ENCODE measurements around the gene RNF123. TPM values are rescaled to one million over a fixed set of nuclear protein-coding genes. Genes with fewer than 3 reads are reported as not detected.
A peak's percentile ranks its signal among the peaks of the same experiment; 100 is the strongest.

Gene RNF123
- total RNA-seq, 2 experiments from 2014 or later, result 20.3 to 21.5 TPM

GRCh38 chr3:49718858-49719213 is 29.5 kb downstream of the RNF123 start:
- Mint-ChIP-seq H3K27me3 (ENCODE audit: low read depth) (no peaks in the 10 kb centered on the region), H3K4me1 (ENCODE audit: low read depth) (peaks cover 31% of the 10 kb centered on the region), H3K9me3 (no peaks in the 10 kb centered on the region), H3K36me3 (ENCODE audit: low read depth) (peaks cover 8% of the 10 kb centered on the region), H3K27ac (no peak overlapping the region), H3K4me3 (peak overlapping the region; percentile 76)
- CTCF ChIA-PET, result interaction anchor here (0.5 to 2.5 kb wide), 6 partner anchors 9 to 188 kb away, joined by 3 to 7 read pairs (median 4); no protein-coding TSS in a partner anchor
- intact Hi-C loops (cut with micrococcal nuclease), result loop anchor here (1.0 to 2.0 kb wide), 3 partner anchors 67 to 186 kb away; partner anchors contain the start of gene IP6K1
- DNase-seq, result no peak

- CTCF ChIA-PET, result interaction anchor here (0.5 to 2.5 kb wide), 5 partner anchors 8 to 179 kb away, joined by 3 to 7 read pairs (median 4); no protein-coding TSS in a partner anchor
- intact Hi-C loops (cut with micrococcal nuclease), result loop anchor here (1.0 to 2.0 kb wide), 3 partner anchors 67 to 185 kb away; partner anchors contain the start of gene IP6K1
Measured at GRCh38 chr3:49719214-49719884, 30.0 kb downstream of the RNF123 start, which contains the start of gene AMIGO3. AMIGO3 (minus strand) TSS chr3:49719684; CDS start chr3:49719465, 219 bp downstream.

GRCh38 chr3:49720855-49721595 is 31.7 kb downstream of the RNF123 start:
- peaks cover 38% of the 10 kb centered on the region for H3K4me1 Mint-ChIP-seq (ENCODE audit: low read depth)
- H3K4me3 Mint-ChIP-seq, result peak overlapping the region; percentile 26
- H3K27me3 Mint-ChIP-seq (ENCODE audit: low read depth), result no peaks in the 10 kb centered on the region
- intact Hi-C loops (cut with micrococcal nuclease), result loop anchor here (5.0 to 10.0 kb wide), 4 partner anchors 34 to 696 kb away; partner anchors contain the start of genes IMPDH2, MST1, NDUFAF3 and RBM5
- H3K27ac Mint-ChIP-seq, result peak overlapping the region; percentile 28
- H3K9me3 Mint-ChIP-seq, result no peaks in the 10 kb centered on the region
- peaks cover 10% of the 10 kb centered on the region for H3K36me3 Mint-ChIP-seq (ENCODE audit: low read depth)
- DNase-seq, result no peak
- CTCF ChIA-PET, result interaction anchor here (0.6 to 2.0 kb wide), 2 partner anchors 118 to 282 kb away, joined by 3 to 5 read pairs; no protein-coding TSS in a partner anchor

More at GRCh38 chr3:49719214-49719884, 30.0 kb downstream of the RNF123 start, which contains the start of gene AMIGO3:
- peaks cover 33% of the 10 kb centered on the region for H3K4me1 Mint-ChIP-seq (ENCODE audit: low read depth)
- H3K9me3 Mint-ChIP-seq, result no peaks in the 10 kb centered on the region
- H3K36me3 Mint-ChIP-seq (ENCODE audit: low read depth), result peaks cover 10% of the 10 kb centered on the region
- peak within 1 kb of the TSS; percentile 24 for H3K27ac Mint-ChIP-seq
- H3K27me3 Mint-ChIP-seq (ENCODE audit: low read depth), result no peaks in the 10 kb centered on the region
- peak; percentile 92 for DNase-seq
- peak within 1 kb of the TSS; percentile 76 for H3K4me3 Mint-ChIP-seq

DNA sequence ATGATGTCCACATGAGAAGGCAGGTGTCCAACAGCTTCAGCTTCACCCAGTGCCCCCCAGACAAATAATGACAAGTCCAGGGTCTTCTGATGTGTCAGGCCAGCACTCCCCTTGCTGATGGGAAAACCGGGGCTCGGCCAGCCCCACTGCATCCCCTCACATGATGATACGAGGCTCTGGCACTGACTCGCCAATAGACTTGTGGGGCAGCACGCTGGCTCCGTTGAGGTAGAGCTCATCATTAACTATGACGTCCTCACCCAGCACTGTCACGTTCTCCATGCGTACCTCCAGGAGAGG is 32.2 kb downstream of the RNF123 start:
- Mint-ChIP-seq H3K4me1 (ENCODE audit: low read depth) (peaks cover 38% of the 10 kb centered on the region), H3K36me3 (ENCODE audit: low read depth) (peaks cover 10% of the 10 kb centered on the region), H3K4me3 (no peak overlapping the region), H3K27ac (no peak overlapping the region), H3K9me3 (no peaks in the 10 kb centered on the region), H3K27me3 (ENCODE audit: low read depth) (no peaks in the 10 kb centered on the region)
- CTCF ChIA-PET, result no interaction called here
- no peak for DNase-seq
- intact Hi-C loops (cut with micrococcal nuclease), result loop anchor here (5.0 to 10.0 kb wide), 4 partner anchors 34 to 697 kb away; partner anchors contain the start of genes IMPDH2, MST1, NDUFAF3 and RBM5

GRCh38 chr3:49721896-49722781 is 32.8 kb downstream of the RNF123 start:
- Mint-ChIP-seq H3K4me1 (ENCODE audit: low read depth) (peaks cover 38% of the 10 kb centered on the region), H3K4me3 (peak overlapping the region; percentile 96), H3K27ac (no peak overlapping the region), H3K36me3 (ENCODE audit: low read depth) (peaks cover 10% of the 10 kb centered on the region), H3K27me3 (ENCODE audit: low read depth) (no peaks in the 10 kb centered on the region), H3K9me3 (no peaks in the 10 kb centered on the region)
- DNase-seq, result no peak
- intact Hi-C loops (cut with micrococcal nuclease), result loop anchor here (5.0 to 10.0 kb wide), 4 partner anchors 35 to 697 kb away; partner anchors contain the start of genes IMPDH2, MST1, NDUFAF3 and RBM5
- CTCF ChIA-PET, result interaction anchor here (1.6 kb wide), 1 partner anchor 183 kb away, joined by 3 read pairs; no protein-coding TSS in a partner anchor

- H3K36me3 Mint-ChIP-seq (ENCODE audit: low read depth), result peaks cover 10% of the 10 kb centered on the region
- H3K9me3 Mint-ChIP-seq, result no peaks in the 10 kb centered on the region
- intact Hi-C loops (cut with micrococcal nuclease), result loop anchor here (5.0 to 10.0 kb wide), 4 partner anchors 36 to 698 kb away; partner anchors contain the start of genes IMPDH2, MST1, NDUFAF3 and RBM5
- peak overlapping the region; percentile 88 for H3K27ac Mint-ChIP-seq
- no peaks in the 10 kb centered on the region for H3K27me3 Mint-ChIP-seq (ENCODE audit: low read depth)
- no peak for DNase-seq
- peak overlapping the region; percentile 96 for H3K4me3 Mint-ChIP-seq
- CTCF ChIA-PET, result interaction anchor here (0.6 to 1.6 kb wide), 2 partner anchors 184 to 538 kb away, joined by 3 read pairs; no protein-coding TSS in a partner anchor
- peaks cover 38% of the 10 kb centered on the region for H3K4me1 Mint-ChIP-seq (ENCODE audit: low read depth)
Measured at GRCh38 chr3:49722896-49723295, 33.5 kb downstream of the RNF123 start.

GRCh38 chr3:49723296-49723627 is 33.9 kb downstream of the RNF123 start:
- CTCF ChIA-PET, result interaction anchor here (0.6 to 1.6 kb wide), 2 partner anchors 184 to 538 kb away, joined by 3 read pairs; no protein-coding TSS in a partner anchor
- Mint-ChIP-seq H3K27ac (peak overlapping the region; percentile 88), H3K27me3 (ENCODE audit: low read depth) (no peaks in the 10 kb centered on the region), H3K4me3 (peak overlapping the region; percentile 96), H3K36me3 (ENCODE audit: low read depth) (peaks cover 11% of the 10 kb centered on the region), H3K9me3 (no peaks in the 10 kb centered on the region), H3K4me1 (ENCODE audit: low read depth) (peaks cover 38% of the 10 kb centered on the region)
- intact Hi-C loops (cut with micrococcal nuclease), result loop anchor here (5.0 to 10.0 kb wide), 4 partner anchors 36 to 698 kb away; partner anchors contain the start of genes IMPDH2, MST1, NDUFAF3 and RBM5
- peak; percentile 72 for DNase-seq

DNA sequence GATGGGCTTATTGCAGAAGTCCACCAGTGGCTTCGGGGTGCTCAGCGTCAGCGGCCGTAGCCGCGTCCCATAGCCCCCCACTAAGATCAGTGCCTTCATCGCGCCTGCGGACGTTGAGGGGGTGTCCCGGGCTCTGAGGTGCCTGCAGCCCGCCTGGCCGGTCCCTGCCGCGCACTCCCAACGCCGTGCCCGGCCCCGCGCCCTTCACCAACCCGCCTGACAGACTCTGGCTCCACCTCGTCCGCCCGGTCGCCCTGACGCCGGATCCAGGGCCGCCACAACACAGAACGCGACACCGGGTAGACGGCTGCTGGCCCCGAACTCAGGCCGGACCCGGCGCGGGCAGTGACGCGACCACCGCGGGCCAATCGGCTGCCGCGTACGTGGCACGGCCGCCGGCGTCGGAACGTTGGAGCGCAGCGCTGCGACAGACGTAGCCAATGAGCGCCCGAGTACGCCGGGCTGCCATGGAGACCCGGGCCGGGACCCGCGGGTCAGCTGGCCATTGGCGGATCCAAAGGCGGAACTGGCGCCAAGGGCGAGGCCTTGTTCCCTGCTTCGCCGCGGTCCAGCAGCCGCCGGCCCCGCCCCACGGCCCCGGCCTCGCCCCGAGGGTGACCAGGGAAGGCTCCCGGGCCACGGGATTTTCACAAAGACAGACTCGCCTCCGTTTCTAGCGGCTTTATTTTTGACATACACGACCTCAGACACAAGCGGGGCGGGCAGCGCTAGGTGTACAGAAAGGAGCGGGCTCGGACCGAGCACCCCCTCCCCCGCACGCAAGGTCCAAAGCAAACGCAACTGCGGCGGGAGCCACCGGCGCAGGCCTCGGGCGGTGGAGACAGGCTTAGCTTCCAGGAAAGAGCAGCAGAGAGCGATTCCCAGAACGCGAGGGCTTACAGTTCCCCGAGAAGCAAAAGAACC is 34.5 kb downstream of the RNF123 start, which contains the start of gene GMPPB:
TSS of gene GMPPB (minus strand) at position 324 of the 924 bp plus-strand sequence. CDS start at position 99, 225 bp downstream.
- intact Hi-C loops (cut with micrococcal nuclease), result loop anchor here (1.0 to 10.0 kb wide), 6 partner anchors 37 to 699 kb away; partner anchors contain the start of genes APEH, IMPDH2, IP6K1 and MST1

GRCh38 chr3:49724586-49724985 is 35.2 kb downstream of the RNF123 start:
- Mint-ChIP-seq H3K4me3 (peak overlapping the region; percentile 96), H3K9me3 (no peaks in the 10 kb centered on the region), H3K36me3 (ENCODE audit: low read depth) (peaks cover 13% of the 10 kb centered on the region), H3K4me1 (ENCODE audit: low read depth) (peaks cover 28% of the 10 kb centered on the region), H3K27ac (peak overlapping the region; percentile 95), H3K27me3 (ENCODE audit: low read depth) (no peaks in the 10 kb centered on the region)
- peak; percentile 66 for DNase-seq
- intact Hi-C loops (cut with micrococcal nuclease), result loop anchor here (1.0 to 10.0 kb wide), 6 partner anchors 37 to 700 kb away; partner anchors contain the start of genes APEH, IMPDH2, IP6K1 and MST1
- CTCF ChIA-PET, result no interaction called here

More for the DNA sequence above, 34.5 kb downstream of the RNF123 start, which contains the start of gene GMPPB:
- peaks cover 33% of the 10 kb centered on the region for H3K4me1 Mint-ChIP-seq (ENCODE audit: low read depth)
- H3K4me3 Mint-ChIP-seq, result peak within 1 kb of the TSS; percentile 96
- peak within 1 kb of the TSS; percentile 95 for H3K27ac Mint-ChIP-seq
- peaks cover 13% of the 10 kb centered on the region for H3K36me3 Mint-ChIP-seq (ENCODE audit: low read depth)
- CTCF ChIA-PET, result interaction anchor here (0.6 to 1.6 kb wide), 2 partner anchors 185 to 539 kb away, joined by 3 read pairs; no protein-coding TSS in a partner anchor
- DNase-seq, result peak; percentile 96
- H3K27me3 Mint-ChIP-seq (ENCODE audit: low read depth), result no peaks in the 10 kb centered on the region
- no peaks in the 10 kb centered on the region for H3K9me3 Mint-ChIP-seq
